ENCODE data around the gene SNX32. TPM values are rescaled to one million over a fixed set of nuclear protein-coding genes. Genes with fewer than 3 reads are reported as not detected.

The SNX32 gene
- total RNA-seq, 2 donors from 2014 or later = 2.2 to 4.6 TPM

DNA sequence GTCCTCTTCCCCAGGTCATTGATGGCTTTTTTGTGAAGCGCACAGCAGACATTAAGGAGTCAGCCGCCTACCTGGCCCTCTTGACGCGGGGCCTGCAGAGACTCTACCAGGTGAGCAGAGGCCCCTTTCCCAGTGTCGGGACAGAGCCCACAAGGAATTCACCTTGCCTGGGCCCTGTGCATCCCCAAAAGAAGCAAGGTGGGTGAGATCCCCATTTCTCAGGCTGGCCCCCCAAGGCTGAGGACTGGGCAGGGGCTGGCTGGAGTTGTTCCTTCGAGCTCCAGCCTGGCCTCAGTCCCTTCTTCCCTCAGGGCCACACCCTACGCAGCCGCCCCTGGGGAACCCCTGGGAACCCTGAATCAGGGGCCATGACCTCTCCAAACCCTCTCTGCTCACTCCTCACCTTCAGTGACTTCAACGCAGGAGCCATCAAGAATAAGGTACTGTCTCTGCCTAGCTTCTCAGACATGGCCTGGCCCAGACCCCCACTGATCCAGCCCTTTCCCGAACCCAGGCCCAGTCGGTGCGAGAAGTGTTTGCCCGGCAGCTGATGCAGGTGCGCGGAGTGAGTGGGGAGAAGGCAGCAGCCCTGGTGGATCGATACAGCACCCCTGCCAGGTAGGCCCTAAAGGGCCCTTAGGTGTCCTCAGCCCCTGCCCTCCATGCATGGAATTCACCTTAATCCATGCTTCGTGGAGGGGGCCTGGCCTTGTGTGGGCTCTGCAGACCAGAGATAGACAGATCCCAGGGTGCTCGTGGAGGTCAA lies 31.1 kb downstream of the SNX32 start:
- no peaks in the 10 kb centered on the region for H3K27me3 Mint-ChIP-seq (ENCODE audit: low read depth)
- no peaks in the 10 kb centered on the region for H3K9me3 Mint-ChIP-seq
- H3K36me3 Mint-ChIP-seq (ENCODE audit: insufficient read depth in 2 of 2) = peaks cover 3 to 15% of the 10 kb centered on the region in 2 donors
- H3K27ac Mint-ChIP-seq = no peak overlapping the region
- no peak overlapping the region for H3K4me3 Mint-ChIP-seq
- DNase-seq (no peak), ATAC-seq (replicated peaks in 1 of 2) (no peak)
- peaks cover 37% of the 10 kb centered on the region for H3K4me1 Mint-ChIP-seq (ENCODE audit: low read depth)

DNA sequence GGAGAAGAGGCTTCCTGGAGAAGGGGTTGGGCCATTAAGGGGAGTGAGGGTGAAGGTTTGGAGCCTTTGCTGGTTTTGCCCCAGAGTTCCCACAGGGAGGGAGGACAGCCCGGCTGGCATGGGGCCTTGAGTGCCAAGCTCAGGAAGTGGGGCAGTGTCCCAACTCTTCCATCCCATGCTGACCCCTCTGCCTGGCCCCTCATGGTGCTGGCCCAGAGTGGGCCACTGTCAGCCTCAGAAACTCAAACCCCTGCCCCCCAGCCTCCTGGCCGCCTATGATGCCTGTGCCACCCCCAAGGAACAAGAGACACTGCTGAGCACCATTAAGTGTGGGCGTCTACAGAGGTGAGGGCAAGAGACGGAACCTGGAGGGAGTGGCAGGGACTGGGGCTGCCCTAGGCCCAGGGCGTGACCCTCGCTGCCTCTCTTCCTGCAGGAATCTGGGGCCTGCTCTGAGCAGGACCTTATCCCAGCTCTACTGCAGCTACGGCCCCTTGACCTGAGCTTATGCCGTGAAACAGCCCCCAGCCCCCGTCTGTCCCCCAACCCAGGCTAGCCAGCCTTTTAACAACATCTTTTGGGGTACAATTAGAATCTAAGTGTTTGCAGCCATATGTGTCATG lies 31.9 kb downstream of the SNX32 start:
- ATAC-seq (replicated peaks in 1 of 2) = no peak
- Mint-ChIP-seq H3K27ac (no peak overlapping the region), H3K4me3 (no peak overlapping the region), H3K36me3 (ENCODE audit: insufficient read depth in 2 of 2) (peaks cover 2 to 13% of the 10 kb centered on the region in 2 donors), H3K9me3 (no peaks in the 10 kb centered on the region), H3K4me1 (ENCODE audit: low read depth) (peaks cover 38% of the 10 kb centered on the region), H3K27me3 (ENCODE audit: low read depth) (no peaks in the 10 kb centered on the region)
- no peak for DNase-seq

DNA sequence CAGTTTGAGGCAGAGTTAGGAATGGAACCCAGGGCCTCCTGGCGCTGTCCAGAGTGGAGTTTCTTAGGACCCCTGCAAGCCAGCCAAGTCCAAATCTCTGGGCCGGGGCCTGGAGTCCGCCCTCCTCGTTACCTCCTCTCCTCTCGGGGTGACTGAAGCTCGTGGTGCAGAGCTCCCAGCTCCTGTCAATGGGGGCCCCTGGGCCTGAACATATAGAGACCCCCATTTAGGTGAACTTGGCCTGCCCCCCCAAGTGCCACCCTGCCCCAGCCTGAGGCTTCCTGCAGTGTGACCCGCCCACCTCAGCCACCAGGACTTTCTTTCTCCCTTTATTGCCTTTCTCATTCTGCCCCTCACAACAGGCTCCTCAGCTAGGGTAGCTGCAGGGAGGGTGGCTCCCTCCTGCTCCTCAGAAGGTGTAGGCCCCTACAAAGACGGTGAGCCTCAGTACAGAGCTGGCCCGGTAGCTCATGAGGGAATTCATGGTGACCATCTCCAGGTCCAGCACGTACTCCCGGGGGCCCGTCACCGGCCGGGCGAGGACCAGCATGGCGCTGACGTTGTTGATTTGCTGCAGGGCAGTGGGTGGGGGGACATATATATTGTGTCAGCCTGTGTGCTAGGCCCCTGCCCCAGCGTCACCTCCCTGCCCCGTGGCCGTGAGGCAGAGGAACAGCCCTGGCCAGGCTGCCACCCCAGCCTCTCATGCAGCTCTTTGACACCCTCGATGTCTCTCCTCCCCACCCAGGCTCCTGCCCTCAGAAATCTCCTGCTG lies 32.9 kb downstream of the SNX32 start:
- H3K27ac Mint-ChIP-seq = no peak overlapping the region
- H3K4me3 Mint-ChIP-seq = no peak overlapping the region
- no peak for ATAC-seq (replicated peaks in 1 of 2)
- no peaks in the 10 kb centered on the region for H3K27me3 Mint-ChIP-seq (ENCODE audit: low read depth)
- H3K36me3 Mint-ChIP-seq (ENCODE audit: insufficient read depth in 2 of 2) = peaks cover 2 to 13% of the 10 kb centered on the region in 2 donors
- H3K4me1 Mint-ChIP-seq (ENCODE audit: low read depth) = peaks cover 34% of the 10 kb centered on the region
- no peaks in the 10 kb centered on the region for H3K9me3 Mint-ChIP-seq
- DNase-seq = no peak

DNA sequence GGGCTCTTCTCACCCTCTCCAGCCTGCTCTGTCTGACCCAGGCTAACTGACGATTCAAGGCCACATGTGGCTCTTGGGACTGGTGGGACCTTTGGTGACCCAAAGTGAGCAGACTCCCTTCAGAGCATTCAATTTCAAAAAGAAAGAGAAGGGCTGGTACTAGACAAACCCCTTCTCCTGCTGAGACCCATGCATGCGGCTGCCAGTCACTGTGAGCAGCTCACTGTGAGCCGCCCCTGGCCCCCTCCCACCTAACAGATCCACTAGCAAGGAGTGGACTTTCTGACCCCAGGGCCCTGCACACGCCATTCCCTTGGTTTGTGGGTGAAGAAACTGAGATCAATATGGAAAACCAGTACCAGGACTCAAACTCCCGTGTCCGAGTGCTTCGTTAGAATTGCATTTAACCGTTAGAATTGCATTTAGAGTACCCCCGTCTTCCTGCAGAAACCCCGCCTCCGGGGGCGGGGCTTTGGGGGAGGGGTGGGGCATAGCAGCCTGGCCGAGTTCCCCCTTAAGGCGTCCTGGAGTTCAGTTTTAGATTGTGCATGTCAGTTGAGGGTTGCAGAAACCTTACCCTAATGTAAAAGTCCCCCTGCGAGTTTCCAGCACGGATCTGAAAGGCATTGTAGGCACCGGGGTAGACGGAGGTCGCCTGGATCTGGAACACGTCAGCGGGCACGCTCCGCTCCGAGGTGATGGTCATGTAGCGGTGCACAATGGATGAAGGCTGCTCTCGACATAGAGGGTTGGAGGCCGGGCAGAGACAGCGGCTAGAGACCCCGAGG lies 33.7 kb downstream of the SNX32 start:
- Mint-ChIP-seq H3K4me1 (ENCODE audit: low read depth) (peaks cover 27% of the 10 kb centered on the region), H3K27me3 (ENCODE audit: low read depth) (no peaks in the 10 kb centered on the region), H3K9me3 (no peaks in the 10 kb centered on the region), H3K27ac (no peak overlapping the region), H3K4me3 (no peak overlapping the region), H3K36me3 (ENCODE audit: insufficient read depth in 2 of 2) (peaks cover 2 to 13% of the 10 kb centered on the region in 2 donors)
- ATAC-seq (replicated peaks in 1 of 2) (no peak), DNase-seq (peak in 1 of 2 donors; percentile 37)

DNA sequence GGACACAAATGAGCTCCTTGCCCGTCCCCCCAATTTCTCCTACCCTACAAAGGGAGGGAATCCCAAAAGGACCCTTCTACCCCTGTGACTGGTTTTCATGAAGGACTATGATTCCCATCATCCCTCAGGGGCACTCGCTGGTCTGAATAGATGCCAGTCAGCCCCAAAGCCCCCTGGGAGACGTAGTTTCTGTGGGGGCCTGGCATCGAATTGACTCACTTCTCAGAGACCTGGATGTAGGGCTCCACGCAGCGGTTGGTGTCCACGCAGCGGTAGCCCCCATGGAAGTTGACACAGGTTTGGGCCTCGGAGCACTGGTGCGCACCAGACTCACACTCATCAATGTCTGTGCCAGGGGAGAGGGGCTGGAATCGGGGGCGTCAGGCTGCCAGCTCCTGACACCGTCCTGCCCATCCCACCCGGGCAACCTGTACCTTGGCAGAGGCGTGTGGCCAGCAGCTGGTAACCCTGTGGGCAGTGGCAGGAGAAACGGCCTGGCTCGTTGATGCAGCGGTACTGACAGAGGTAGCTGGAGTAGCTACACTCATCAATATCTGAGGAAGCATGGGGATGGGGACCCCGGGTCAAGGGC lies 34.4 kb downstream of the SNX32 start:
- no peak for ATAC-seq (replicated peaks in 1 of 2)
- Mint-ChIP-seq H3K27me3 (ENCODE audit: low read depth) (no peaks in the 10 kb centered on the region), H3K4me1 (ENCODE audit: low read depth) (peaks cover 25% of the 10 kb centered on the region), H3K9me3 (no peaks in the 10 kb centered on the region), H3K27ac (no peak overlapping the region), H3K36me3 (ENCODE audit: insufficient read depth in 2 of 2) (peaks cover 0 to 9% of the 10 kb centered on the region in 2 donors), H3K4me3 (no peak overlapping the region)
- no peak for DNase-seq

DNA sequence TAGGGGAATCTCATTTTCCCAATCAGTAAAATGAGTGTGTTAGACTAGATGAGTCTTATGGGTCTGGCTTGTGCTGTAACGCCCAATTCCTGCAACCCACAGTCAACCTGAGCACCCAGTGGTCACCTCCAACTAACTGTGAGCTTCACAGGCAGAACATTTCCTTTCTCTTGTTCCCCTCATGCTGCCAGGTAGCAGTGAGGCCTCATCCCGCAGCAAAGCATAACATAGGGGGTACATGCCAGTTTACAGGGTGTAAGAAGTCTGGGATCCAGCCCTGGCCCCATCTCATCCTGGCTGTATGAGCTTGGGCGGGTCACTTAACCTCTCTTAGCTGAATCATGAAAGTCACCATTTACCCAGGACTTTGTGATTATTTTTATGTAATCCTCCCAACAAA lies 35.1 kb downstream of the SNX32 start:
- Mint-ChIP-seq H3K36me3 (ENCODE audit: insufficient read depth in 2 of 2) (peaks cover 0 to 7% of the 10 kb centered on the region in 2 donors), H3K4me3 (no peak overlapping the region), H3K9me3 (no peaks in the 10 kb centered on the region), H3K4me1 (ENCODE audit: low read depth) (peaks cover 23% of the 10 kb centered on the region), H3K27me3 (ENCODE audit: low read depth) (no peaks in the 10 kb centered on the region), H3K27ac (no peak overlapping the region)
- no peak for DNase-seq
- ATAC-seq (replicated peaks in 1 of 2) = no peak

DNA sequence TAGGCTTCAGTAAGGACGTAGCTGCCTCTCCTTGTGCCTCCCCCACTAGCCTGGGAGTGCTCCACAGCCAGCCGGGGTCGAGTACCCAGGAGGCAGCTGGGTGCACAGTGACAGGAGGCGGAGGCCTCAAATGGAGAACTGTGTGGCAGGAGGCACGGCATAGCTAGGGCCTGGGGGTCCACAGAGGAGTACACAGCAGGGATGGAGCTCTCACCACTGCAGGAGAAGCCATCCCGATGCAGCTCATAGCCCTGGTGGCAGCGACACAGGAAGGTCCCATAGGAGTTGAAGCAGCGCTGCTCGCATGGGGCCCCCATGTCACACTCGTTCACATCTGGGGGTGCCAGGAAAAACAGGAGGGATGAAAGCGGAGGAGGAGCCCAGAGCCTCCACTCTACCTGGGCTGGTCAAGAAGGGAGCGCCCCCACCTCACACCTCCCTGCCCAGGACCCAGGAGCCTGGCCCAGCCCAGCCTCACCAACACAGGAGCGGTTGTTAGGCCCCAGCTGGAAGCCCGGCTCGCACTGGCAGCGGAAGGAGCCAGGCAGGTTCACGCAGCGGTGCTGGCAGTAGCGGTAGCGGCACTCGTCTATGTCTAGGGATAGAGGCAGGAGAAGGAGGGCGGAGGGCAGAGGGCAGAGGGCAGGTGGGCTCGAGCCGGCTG lies 36.0 kb downstream of the SNX32 start:
- DNase-seq = no peak
- Mint-ChIP-seq H3K9me3 (no peaks in the 10 kb centered on the region), H3K36me3 (ENCODE audit: insufficient read depth in 2 of 2) (peaks cover 0 to 7% of the 10 kb centered on the region in 2 donors), H3K27ac (no peak overlapping the region), H3K27me3 (ENCODE audit: low read depth) (no peaks in the 10 kb centered on the region), H3K4me1 (ENCODE audit: low read depth) (peaks cover 23% of the 10 kb centered on the region), H3K4me3 (no peak overlapping the region)
- ATAC-seq (replicated peaks in 1 of 2) = no peak

DNA sequence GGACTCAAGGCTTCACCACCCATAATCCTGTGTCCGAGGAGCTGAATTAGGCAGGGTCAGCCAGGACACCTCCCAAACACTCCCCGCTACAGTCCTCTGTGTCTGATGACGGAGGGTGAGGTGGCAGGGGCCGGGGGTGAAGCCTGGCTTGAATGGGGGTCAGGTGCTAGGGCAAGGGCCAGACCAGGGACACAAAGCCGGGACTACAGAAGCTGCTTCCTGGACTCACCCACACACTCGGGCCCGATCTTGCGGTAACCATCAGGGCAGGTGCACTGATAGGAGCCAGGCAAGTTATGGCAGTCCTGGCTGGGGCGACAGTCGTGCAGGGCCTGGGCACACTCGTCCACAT lies 36.5 kb downstream of the SNX32 start:
- no peak overlapping the region for H3K4me3 Mint-ChIP-seq
- peaks cover 23% of the 10 kb centered on the region for H3K4me1 Mint-ChIP-seq (ENCODE audit: low read depth)
- no peaks in the 10 kb centered on the region for H3K9me3 Mint-ChIP-seq
- DNase-seq (no peak), ATAC-seq (replicated peaks in 1 of 2) (no peak)
- H3K36me3 Mint-ChIP-seq (ENCODE audit: insufficient read depth in 2 of 2) = peaks cover 0 to 4% of the 10 kb centered on the region in 2 donors
- no peak overlapping the region for H3K27ac Mint-ChIP-seq
- no peaks in the 10 kb centered on the region for H3K27me3 Mint-ChIP-seq (ENCODE audit: low read depth)

DNA sequence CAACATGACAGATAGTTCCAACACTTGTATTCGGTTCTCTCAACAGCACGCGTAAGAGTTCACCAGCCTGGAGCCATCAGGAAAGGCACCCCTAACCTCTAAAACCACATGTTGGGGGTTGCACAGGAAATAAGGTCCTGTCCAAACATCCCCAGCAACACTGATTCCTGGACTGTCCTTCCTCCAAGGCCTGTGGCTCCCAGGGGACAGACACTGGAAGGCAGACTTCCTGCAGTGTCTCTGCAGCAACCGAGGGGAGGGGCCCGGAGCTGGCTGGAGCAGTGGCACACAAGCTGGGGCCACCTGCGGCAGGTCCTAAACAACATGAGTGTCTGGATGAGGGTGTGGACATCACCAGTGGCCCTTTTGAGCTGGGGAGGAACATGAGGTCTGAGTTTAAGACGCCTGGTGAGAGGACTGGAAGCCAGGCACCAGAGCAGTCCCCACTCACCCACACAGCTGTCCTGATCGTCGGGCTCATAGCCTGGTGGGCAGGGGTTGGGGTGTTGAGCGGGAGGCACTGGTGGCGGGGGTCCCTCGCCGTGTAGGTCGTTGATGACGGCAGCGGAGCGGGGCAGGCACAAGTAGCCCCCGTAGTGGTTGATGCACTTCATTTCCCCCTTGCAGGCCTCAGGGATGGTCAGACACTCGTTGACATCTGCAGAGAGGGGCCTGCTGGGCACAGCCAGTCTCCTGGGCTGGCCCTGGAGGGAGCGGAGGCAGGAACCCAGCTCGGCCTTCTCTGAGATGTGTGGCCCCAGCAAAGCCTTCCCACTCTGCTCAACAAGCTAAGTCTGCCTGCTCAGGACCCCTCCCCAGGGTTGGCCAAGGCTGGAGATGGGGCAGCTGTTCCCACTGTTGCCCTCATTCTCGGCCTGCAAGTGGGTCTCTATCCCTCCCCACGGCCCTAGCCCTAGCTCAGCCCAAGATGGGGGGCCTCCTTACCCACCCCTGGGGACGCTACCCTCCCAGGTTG lies 37.2 kb downstream of the SNX32 start:
- Mint-ChIP-seq H3K27ac (no peak overlapping the region), H3K4me1 (ENCODE audit: low read depth) (peaks cover 23% of the 10 kb centered on the region), H3K27me3 (ENCODE audit: low read depth) (no peaks in the 10 kb centered on the region), H3K9me3 (no peaks in the 10 kb centered on the region), H3K36me3 (ENCODE audit: insufficient read depth in 2 of 2) (peaks cover 0 to 4% of the 10 kb centered on the region in 2 donors), H3K4me3 (peak overlapping the region; percentile 42 to 64)
- DNase-seq (no peak), ATAC-seq (replicated peaks in 1 of 2) (no peak)

DNA sequence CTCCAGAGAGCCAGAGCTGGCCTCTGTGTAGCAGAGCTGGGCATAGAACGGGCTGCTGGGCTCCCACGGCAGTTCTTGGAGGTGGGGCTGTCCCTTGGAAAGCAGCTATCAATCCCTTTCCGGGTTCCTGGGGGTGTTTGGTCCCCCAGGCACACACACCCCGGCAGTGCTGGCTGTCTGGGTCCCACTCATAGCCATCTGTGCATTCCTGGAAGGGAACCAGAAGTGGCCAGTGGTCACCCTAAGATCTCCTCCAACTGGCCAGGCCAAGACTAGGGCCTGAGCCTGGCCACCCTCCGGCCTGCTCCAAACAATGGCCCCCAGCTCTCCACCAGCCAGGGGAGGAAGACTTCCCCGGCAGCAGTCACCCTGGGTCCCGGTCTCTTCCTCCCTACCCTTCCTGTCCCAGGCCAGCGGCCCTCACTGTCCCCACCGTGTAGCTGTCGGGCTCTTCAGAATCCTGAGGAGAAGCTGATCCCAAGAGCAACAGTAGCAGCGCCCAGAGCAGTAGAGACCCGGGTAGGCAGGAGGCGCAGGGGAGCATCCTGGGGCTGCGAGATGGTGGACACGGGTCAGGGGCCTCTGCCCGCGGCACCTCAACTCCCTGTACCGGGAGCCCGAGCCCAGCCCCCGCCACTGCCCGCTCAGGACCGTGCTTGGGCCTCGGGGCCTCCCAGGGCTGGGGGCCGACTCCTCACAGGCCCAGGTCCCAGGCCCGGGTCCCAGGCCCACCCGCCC lies 38.2 kb downstream of the SNX32 start:
- Mint-ChIP-seq H3K4me1 (ENCODE audit: low read depth) (peaks cover 18% of the 10 kb centered on the region), H3K9me3 (no peaks in the 10 kb centered on the region), H3K27me3 (ENCODE audit: low read depth) (no peaks in the 10 kb centered on the region), H3K36me3 (ENCODE audit: insufficient read depth in 2 of 2) (peaks cover 0 to 4% of the 10 kb centered on the region in 2 donors), H3K27ac (no peak overlapping the region), H3K4me3 (peak overlapping the region; percentile 42 to 64)
- no peak for ATAC-seq (replicated peaks in 1 of 2)
- no peak for DNase-seq
